HepG2 (cell line): Measurements from ENCODE around the gene UBE2H. TPM values are rescaled to one million over a fixed set of nuclear protein-coding genes. Genes with fewer than 3 reads are reported as not detected.

Experiments used
- ASH2L ChIP-seq: fragments of 300-600, 200-600 bp; sonication (generic); IDR thresholded peaks from 2 replicates; pipeline ENCODE4 v1.7.0; 2017; ENCODE audit warnings: low read depth, mild to moderate bottlenecking, moderate library complexity, mixed read lengths, low read length; ENCODE audit not compliant: insufficient read length
- FOXA3 ChIP-seq: IDR thresholded peaks from 2 replicates; pipeline ENCODE4 v1.6.1; 2016; ENCODE audit warnings: missing genetic modification reagents, missing compliant biosample characterization
- HINFP ChIP-seq: sonication (generic); formaldehyde crosslinking; IDR thresholded peaks from 2 replicates; pipeline ENCODE4 v1.4.0; 2020; ENCODE audit warnings: low read depth, mild to moderate bottlenecking, missing genetic modification reagents
- KLF11 ChIP-seq: IDR thresholded peaks from 2 replicates; pipeline ENCODE4 v1.6.1; 2016; ENCODE audit warnings: missing compliant biosample characterization
- NKX3-1 ChIP-seq: sonication (generic); formaldehyde crosslinking; IDR thresholded peaks from 2 replicates; pipeline ENCODE4 v1.5.0; 2020; ENCODE audit warnings: missing genetic modification reagents
- PAXIP1 ChIP-seq: sonication (generic); formaldehyde crosslinking; conservative IDR thresholded peaks from 2 replicates; pipeline ENCODE4 v1.4.0; 2020; ENCODE audit warnings: mild to moderate bottlenecking, missing genetic modification reagents, moderate library complexity
- PHF8 ChIP-seq: sonication (generic); formaldehyde crosslinking; IDR thresholded peaks from 2 replicates; pipeline ENCODE4 v1.5.0; 2020; ENCODE audit warnings: missing genetic modification reagents
- THRA ChIP-seq: sonication (generic); formaldehyde crosslinking; IDR thresholded peaks from 2 replicates; pipeline ENCODE4 v1.4.0; 2020; ENCODE audit warnings: missing genetic modification reagents, borderline replicate concordance
- ZFP37 ChIP-seq: sonication (generic); formaldehyde crosslinking; IDR thresholded peaks from 2 replicates; pipeline ENCODE4 v1.4.0; 2020; ENCODE audit warnings: missing genetic modification reagents, borderline replicate concordance
- ZHX2 ChIP-seq, 2 experiments: sonication (generic) in 1 of 2; formaldehyde crosslinking in 1 of 2; IDR thresholded peaks; 2 replicates each; pipeline versions ENCODE4 v1.6.1 to v1.9.0; 2014 to 2022; ENCODE audit warnings: antibody characterized with exemption in 1 of 2, borderline replicate concordance in 1 of 2, inconsistent platforms in 1 of 2, low read depth in 1 of 2, missing genetic modification reagents in 1 of 2
- ZMAT3 ChIP-seq: sonication (generic); formaldehyde crosslinking; conservative IDR thresholded peaks from 2 replicates; pipeline ENCODE4 v1.7.0; 2021; ENCODE audit warnings: missing genetic modification reagents
- ZNF292 ChIP-seq: sonication (generic); formaldehyde crosslinking; IDR thresholded peaks from 2 replicates; pipeline ENCODE4 v1.8.1; 2022; ENCODE audit warnings: mild to moderate bottlenecking, low read depth, missing genetic modification reagents, borderline replicate concordance
- ZNF501 ChIP-seq: sonication (generic); formaldehyde crosslinking; IDR thresholded peaks from 2 replicates; pipeline ENCODE4 v1.5.1; 2020; ENCODE audit warnings: mild to moderate bottlenecking, moderate library complexity, missing genetic modification reagents
- ZNF605 ChIP-seq: sonication (generic); formaldehyde crosslinking; IDR thresholded peaks from 2 replicates; pipeline ENCODE4 v1.8.0; 2022; ENCODE audit warnings: mild to moderate bottlenecking, missing genetic modification reagents
- ZSCAN21 ChIP-seq: sonication (generic); formaldehyde crosslinking; IDR thresholded peaks from 2 replicates; pipeline ENCODE4 v1.8.0; 2022; ENCODE audit warnings: mild to moderate bottlenecking, missing genetic modification reagents, moderate library complexity, borderline replicate concordance
- polyA plus RNA-seq, 8 experiments: library from polyadenylated mRNA; depleted of rRNA in 3 of 8; stranded (reverse) in 7 of 8; unstranded in 1 of 8; fragments of >200 nt; fragmentation: Illumina TruSeq in 4 of 8; extraction: Trizol in 4 of 8; gene quantifications; 2 replicates each; pipeline versions ENCODE4 v1.2.1 to v1.2.3, GENCODE V29; 2011 to 2016; ENCODE audit warnings: low read depth in 4 of 8, missing spikeins in 1 of 8, mixed read lengths in 1 of 8; ENCODE audit not compliant: insufficient read depth in 1 of 8
- total RNA-seq, 5 experiments: library from RNA; depleted of rRNA; stranded (reverse); fragments of >200 nt; fragmentation: Illumina TruSeq; extraction: Trizol; gene quantifications; 2 replicates each; pipeline ENCODE4 v1.2.3, GENCODE V29; 2016; ENCODE audit warnings: low read depth in 1 of 5

UBE2H gene
- total and polyA plus RNA-seq, 2 of the 13 experiments (the other 11 are each of a cell fraction or from before 2014, with no cell fraction given) = 15.5 to 40.1 TPM

- TF ChIP-seq PAXIP1 (CRISPR knock-in tag) (peak; percentile 54), ZNF501 (peak; percentile 83), ZMAT3 (CRISPR knock-in tag) (no peak), ZSCAN21 (CRISPR knock-in tag) (peak; percentile 56; the same call in 1 of the 2 replicates), FOXA3 (CRISPR knock-in tag) (peak; percentile 68), NKX3-1 (peak; percentile 67; the same call in 1 of the 2 replicates), ASH2L (no peak), PHF8 (peak; percentile 50; the same call in 1 of the 2 replicates), ZNF292 (CRISPR knock-in tag) (peak; percentile 90; the same call in 1 of the 2 replicates), ZNF605 (CRISPR knock-in tag) (peak; percentile 48; the same call in 1 of the 2 replicates), THRA (CRISPR knock-in tag) (peak; percentile 57; the same call in 1 of the 2 replicates), ZFP37 (no peak), ZHX2 (IDR thresholded peaks at IDR 0.05; ENCODE audit: low read depth) (no peak), ZHX2 (CRISPR knock-in tag; IDR thresholded peaks at IDR 0.05; ENCODE audit: borderline replicate concordance) (no peak), HINFP (CRISPR knock-in tag) (0 out of 2 replicates have a peak, but pooled peaks have one; percentile 50), KLF11 (CRISPR knock-in tag) (no peak)
Measured at GRCh38 chr7:129958643-129959470, 6.1 kb upstream of the UBE2H start (continued).
